ENCODE results near the gene PAN2.
"Not testable (repeated sequence)": the region's sequence is repeated elsewhere in the genome, so short reads cannot be mapped to it uniquely, and the experiment has no call there.

DNA sequence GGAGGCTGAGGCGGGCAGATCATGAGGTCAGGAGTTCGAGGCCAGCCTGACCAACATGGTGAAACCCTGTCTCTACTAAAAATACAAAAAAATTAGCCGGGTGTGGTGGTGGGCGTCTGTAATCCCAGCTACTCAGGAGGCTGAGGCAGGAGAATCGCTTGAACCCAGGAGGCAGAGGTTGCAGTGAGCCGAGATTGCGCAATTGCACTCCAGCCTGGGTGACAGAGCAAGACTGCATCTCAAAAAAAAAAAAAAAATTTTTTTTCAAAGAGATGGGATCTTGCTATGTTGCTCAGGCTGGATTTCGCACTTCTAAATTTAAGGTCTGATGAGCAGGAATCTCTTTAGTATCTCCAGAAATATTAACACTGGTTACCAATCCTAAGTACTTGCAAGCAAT lies 12.2 kb downstream of the PAN2 start:
- TF ChIP-seq CTCF, POLR2A (IDR thresholded peaks at IDR 0.05): not testable (repeated sequence)

Measured in testis (tissue), 2 donors.